NCI-H1930 (cell line): ENCODE data around the gene WSCD2.

Experiments
- DNase-seq, 2 experiments: peaks; one replicate each; lab custom pipeline; 2025; lab: John Stamatoyannopoulos, UW

Gene WSCD2

DNA sequence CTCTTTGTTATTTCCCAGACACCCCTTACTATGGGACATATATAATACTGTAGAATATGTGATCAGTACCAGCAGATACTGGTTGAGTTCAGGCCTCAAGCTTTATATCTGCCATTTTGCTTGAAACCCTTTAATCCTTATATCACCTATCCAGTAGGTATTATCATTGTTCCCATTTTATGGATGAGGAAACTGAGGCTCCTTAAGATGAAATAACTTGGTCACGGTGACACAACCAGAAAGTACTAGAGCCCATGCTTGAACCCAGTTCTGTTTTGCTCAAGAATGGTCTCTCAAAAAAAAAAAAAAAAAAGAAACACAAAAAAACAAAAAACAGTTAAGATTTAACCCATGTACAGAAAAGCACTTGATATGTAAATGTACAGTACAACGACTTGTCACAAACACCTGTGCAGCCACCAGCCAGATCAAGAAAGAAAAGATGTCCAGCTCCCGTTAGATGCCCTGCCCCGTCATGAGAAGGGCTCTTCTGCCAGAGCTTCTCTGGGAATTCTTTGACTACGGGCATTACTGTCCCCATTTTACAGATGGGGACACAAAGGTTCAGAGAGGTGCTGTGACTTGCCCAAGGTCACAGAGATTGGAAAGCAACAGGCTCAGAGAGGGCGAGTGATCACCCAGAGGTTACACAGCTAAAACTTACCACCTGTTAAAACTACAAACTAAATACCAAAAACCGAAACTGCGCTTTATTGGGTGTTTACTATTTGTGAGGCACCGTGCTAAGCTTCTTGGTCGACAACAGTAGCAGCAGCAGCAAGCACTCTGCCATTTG is 669 bp upstream of the WSCD2 start:
- no peak for DNase-seq

DNA sequence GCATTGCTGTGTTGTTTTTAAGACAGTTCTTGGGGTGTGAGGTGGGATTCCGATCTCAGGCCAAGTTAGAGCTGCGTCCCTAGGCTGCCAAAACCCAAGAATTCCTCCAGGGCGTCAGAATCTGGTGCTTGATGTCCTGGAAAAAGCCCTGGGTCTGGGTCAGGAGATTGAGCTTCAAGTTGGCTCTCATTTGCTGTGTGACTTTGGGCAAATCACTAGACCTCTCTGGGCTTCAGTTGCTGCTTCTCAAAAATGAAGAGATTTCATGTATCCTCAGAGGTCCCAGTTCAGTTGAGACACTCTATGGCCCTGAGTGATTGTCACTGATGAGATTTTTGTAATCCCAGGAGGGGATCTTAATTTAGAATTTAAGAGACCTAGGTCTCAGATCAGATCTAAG is 1.9 kb downstream of the WSCD2 start:
- no peak for DNase-seq

DNA sequence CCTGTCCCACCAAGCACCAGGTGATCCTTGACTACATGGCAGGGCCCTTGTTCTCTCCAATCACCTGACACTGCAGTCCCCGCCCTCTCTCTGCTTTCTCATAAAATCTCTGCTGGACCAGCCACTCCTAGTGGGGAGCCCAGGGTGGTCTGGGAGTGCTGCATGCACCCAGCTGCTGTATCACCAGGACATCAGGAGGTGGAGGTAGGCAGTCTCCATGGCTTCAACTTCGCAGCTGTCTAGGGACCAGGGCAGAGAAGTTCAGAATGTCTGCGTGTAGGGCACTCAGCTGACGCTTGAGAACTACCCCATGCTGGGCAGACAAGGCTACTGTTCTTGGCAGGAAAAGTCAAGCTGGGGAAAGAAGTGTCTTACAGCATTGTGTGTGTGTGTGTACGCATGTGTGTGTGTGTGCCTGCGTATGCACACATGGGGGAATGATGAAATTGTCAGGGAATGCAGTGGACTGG is 2.6 kb downstream of the WSCD2 start:
- DNase-seq, result no peak

DNA sequence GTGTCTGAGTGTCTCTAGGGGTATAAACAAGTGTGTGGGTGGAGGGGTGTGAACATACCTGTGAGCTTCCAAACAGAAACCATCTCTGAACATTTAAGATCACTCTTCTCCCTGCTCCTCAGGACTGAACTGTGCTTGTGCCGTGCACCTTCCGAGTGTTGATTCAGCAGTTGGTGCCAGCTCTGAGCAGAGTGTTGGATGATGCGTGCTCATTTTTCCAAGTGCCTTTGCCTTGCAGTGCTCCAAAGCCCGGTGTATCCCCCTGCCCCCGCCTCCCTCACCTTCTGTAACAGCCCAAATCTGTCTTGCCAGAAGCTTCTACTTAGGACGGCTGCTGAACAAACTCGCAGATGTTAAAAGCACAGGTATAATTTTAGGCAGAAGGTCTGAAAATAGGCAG is 4.4 kb downstream of the WSCD2 start:
- no peak for DNase-seq

DNA sequence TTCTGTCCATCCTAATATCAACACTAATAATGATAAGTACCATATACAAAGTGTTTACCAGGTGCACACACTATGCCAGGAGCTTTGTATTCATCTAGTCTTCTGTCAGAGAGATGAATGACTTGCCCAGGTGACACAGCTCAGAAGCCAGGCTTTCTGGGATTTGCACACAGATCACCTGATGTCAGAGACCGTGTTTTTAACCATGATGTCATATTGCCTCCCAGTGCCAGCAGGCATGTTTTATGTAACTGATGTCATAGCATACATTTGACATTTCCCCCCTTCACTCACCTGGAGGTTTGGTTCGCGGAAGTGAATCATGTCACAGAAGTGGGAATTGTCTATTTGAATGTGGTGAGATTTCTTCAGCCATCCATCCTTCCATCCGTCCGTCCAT is 5.7 kb downstream of the WSCD2 start:
- DNase-seq, result no peak

DNA sequence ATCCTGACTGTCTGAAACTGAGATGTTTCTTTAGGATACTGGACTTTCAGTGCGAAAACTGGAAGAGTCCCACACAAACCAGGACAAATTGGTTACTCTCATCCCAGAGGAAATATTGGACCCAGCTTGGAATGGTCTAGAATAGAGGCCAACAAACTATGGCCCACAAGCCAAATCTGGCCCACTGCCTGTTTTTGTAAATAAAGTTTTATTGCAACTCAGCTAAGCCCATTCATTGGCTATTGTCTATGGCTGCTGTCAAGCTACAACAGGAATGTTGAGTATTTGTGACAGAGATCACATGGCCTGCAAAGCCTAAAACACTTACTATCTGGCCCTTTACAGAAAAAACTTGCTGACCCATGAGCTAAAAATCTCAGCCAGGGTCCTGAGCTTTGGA is 6.5 kb downstream of the WSCD2 start:
- no peak for DNase-seq

DNA sequence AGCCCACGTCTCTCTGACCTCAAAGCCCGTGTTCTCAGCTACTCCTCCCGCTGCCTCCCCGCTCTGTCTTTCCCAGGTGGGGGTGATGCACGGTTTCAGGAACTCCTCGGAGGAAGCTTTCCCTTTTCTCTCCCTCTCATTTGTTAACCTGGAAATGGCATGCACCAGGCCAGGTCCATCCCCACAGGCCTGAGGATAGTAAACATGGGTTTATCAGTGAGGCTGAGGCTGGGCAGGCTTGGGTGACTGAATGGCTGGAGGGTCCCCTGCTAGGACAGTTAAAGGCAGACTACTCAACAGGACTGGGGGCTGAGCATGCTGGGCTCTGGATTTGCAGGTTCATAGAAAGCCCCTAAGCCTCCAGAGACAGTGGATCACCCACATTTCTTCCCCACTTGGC is 7.6 kb downstream of the WSCD2 start:
- no peak for DNase-seq

DNA sequence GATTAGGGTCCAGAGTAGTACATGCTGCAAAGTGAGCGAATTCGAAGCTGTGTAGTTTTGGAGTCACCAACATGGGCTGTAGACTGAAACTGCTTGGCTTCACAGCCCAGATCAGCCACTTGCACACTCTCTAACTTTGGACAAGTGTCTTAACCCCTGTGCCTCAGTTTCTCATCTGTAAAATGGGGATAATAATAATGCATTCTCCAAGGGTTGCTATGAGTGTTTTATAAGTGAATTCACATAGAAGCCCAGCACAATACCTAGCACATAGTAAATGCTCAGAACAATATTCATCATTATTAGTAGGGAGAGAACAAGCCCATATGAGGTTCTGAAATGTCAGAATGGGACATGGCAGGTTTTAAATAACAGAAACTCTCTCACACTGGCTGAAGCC is 10.4 kb downstream of the WSCD2 start:
- no peak for DNase-seq

DNA sequence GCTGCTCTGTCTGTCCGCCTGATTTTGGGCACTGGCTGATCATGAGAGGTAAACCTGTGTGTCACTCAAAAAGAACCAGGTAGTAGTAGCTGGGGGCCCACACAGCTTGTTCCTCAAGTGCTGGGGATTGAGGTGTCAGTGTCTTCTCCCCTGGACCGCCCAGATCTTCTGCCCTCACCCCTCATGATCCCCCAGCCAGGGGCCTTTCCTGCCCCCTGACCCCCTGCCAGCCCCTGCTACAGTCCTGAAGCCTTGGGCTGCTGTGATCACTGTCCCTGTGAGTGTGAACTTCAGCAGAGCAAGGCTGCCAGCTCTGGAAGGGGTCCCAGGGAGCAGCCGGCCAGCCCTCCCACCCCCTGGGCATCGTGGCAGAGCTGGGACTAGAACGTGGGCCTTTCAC is 11.4 kb downstream of the WSCD2 start:
- no peak for DNase-seq

DNA sequence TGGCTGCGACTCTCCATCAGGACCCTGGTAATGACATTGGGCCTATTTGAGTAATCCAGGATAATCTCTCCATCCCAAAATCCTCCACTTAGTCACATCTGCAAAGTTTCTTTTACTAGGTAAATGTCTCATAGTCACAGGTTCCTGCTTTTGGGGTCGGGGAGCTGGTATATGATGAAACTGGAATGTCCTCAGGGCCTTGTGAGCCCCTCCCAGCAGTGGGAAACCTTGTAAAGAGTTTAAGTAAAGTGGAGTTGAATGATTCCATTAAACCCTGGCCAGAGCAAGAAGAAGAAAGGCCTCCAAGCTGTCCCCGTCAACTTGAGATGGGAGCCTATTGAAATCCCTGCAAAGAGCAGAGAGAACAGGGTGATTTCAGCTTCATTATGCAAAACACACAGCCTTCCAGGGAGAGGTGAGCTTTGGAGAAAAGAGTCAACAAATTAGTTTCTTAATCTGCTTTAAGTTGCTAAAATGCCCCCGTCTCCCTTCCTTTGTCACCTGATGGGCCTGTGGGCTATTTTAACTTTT is 12.6 kb downstream of the WSCD2 start:
- DNase-seq, result no peak

DNA sequence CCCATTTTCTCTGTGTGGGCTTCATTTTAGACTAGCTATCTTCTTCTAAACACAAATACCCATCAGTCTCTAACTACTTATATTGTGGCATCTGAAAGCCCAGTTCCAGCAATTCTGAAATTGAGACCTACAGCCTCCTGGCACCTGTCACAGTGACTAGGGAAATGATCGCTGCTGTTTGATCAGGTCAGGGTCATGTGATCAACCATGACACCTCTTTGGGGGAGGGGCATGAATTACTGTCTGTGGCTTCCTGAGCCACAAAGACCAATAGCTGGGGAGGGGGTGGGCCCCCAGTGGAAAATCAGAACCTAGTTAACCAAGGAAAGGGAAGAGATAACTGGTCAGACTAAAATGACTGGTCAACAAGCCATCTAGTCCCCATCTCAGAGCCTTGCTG is 14.1 kb downstream of the WSCD2 start:
- no peak for DNase-seq

DNA sequence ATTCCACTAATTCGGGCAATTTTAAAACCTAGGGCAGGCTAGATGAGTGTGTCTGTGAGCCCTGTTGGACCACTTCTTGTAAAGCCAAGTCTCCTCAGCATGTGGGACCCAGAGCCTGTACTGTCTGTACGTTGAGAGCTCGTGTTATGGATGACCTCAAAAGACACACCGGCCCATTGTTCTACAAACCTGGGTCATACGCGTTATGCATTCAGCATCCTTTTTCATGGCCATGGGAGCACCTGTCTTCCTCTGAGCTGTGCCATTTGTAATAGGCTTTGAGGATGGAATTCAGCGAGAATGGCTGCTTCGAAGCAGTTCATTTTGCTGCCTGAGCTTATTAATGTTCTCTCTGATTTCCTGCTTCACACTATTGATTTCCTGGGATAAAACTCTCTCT is 15.0 kb downstream of the WSCD2 start:
- DNase-seq, result no peak

DNA sequence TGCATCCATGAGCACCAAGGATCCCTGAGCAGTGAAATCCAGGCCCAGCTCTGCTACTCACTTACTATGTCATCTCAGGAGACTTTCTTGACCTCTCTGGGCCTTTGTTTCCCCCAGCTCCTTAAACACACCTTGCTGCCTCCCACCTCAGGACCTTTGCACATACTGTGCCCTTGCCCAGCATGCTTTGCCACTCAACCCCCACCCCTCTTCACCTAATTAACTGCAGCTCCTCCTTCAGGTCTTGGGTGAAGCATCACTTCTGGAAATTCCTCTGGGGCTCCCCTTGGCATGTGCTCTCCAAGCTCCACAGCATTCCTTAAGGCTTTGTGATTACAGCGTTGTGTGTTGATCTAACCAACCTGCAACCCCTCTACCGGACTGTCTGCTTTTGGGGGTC is 15.9 kb downstream of the WSCD2 start:
- DNase-seq, result no peak

DNA sequence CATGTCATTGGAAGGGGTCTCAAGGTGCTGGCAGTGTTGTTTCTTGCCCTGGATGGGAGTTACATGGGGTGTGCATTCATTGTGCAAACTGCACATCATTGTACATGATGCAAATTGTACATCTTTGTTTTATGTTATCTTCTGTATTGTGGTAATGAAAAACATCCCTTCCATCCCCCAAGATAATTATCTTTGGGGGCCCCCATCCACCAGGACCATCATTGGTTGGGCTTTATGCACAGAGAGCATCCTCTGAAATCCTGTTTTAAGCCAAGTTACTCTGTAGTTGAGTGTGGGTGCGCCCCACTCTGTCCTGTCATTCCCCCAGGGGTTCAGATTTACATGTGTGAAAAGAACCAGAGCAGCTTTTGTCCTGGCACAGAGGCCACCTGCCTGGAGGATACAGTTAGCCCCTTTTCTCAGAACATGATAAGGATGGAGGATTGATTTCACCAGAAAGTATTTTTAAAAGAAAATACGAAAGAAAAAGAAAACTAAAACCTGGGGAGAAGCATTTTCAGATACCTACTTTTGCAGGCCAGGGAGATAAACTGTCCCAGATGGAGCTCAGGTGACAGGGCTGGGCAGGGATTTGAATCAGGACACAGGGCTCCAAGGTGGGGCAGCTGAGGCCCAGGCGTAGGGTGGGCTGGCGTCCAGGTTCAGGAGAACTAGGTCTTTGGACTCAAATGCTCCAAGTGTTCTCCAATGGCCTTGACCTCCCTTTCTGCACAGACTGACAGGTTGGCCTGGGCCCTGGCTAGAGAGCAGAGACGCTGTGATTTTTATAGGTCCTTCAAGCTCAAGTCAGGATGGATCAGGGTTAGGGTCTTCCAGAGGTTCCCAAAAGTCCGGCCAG is 17.2 kb downstream of the WSCD2 start:
- DNase-seq, result no peak

DNA sequence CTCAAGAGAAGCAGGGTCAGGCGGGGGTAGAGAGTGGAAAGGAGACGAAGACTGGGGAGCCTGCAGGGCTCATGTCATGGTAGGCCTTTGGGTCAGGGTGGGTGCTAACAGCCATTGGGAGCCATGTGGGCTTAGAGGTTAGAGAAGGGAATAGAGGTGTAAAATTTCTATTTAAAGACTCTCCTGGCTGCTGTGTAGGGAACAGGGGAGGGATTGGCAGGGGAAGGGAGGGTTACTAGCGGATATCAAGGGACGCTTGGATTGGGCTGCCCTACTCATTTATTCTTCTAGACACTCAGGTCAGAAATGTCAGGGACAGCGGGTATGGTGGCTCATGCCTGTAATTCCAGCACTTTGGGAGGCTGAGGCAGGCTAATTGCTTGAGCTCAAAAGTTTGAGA is 18.2 kb downstream of the WSCD2 start:
- no peak for DNase-seq

DNA sequence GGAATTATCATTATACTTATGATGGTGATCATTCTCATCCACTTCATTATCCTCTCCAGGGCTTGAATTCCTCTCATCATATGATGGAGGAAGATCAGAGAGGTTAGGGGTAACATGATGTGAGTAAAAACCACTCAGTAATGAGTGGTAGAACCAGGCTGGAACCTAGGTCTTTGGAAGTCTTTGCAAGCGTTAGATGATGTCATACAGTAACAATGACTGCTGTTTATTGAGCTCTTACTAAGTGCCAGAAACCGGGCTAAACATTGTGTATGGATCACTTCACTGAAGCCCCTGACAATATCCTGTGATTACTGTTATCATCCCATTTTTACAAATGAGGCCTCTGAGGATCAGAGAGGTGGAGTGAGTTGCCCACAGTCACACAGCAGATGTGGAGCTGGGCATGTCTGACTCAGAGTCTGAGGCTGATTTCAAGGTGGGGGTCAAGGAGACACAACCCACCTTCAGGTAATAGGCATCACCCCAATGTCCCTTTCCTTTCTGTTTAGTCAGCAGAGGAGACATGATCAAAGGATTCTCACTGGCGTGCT is 19.5 kb downstream of the WSCD2 start:
- DNase-seq, result no peak

DNA sequence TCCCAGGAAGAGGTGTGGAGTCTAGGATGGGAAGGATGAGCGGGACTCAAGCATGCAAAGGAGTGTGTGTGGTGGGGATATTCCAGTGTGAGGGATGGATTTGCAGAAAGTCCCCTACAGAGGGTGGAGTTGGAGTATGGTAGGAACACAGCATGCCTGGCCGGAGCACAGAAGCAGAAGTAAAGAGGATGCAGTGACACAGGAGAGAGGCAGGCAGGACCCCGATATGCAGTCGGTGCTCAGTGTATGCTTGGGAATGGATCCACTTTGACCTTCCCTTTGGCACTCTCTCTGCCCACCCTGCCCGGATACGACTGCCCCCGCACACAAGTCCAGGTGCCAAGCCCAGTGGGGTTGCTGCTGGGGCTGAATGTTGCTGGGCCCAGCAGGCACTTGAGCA is 21.3 kb downstream of the WSCD2 start:
- DNase-seq, result no peak

DNA sequence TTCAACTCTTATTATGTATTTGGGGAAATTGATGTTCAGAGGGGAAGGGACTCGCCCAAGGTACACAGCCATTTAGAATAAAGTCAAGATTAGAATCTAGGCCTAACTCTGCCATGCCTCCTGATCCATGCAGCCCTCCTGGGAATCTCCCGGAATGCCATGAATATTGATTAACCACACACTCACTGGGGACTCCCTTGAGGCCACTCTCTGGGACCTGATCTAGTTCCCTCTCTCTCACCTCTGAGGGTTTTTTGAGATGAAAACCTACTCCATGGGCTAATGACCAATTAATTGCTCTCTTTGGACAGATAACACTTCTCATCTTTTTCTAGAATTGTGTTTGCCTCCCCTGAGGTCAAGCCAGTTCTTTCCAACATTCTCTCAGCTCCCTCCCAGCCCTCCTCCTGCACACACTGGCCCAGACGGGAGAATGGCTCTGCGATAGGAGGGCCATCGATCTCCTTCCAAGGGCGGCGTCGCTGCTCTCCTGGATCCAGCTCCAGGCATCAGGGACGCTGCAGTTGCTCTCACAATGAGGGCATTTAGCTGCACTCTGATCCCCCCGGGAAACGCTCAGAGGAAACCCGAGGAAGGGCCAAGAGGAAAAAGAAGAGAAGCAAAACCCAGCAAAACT is 22.6 kb downstream of the WSCD2 start:
- no peak for DNase-seq

DNA sequence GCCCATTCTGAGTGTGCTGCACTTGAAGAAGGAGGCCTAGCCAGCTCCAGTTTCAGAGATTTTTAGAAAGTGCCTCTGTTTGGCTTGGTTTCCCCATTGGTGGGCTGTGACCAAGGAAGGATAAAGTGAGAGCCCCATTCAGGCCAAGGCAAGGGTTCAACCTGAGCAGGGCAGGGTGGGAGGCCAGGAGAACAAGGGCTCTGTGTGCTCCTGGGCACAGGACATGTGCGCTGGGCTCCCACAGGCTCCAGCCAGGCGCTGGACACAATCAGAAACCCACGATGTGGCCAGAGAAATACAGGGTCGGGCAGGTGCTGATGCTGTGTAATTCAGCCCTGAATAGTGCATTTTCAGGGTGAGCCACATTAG is 23.1 kb downstream of the WSCD2 start:
- no peak for DNase-seq

DNA sequence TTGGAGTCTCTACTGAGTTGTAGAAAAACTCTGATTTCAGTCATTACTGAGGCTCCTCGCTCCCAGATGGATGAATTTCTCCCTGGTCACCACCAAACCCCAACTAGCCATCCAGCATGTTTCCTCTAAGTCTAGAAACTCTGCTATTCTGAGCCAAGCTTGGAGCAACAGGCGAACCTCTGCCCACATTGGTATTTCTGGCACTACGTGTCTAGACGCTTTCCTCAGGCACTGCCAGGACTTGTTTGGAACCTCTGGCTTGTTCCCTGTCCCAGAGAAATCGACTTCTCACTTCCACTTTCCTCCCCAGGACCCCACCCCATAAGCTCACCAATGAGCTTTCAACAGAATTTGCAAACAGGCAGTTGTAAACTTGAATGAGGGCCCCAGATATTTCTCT is 27.6 kb downstream of the WSCD2 start:
- no peak for DNase-seq

DNA sequence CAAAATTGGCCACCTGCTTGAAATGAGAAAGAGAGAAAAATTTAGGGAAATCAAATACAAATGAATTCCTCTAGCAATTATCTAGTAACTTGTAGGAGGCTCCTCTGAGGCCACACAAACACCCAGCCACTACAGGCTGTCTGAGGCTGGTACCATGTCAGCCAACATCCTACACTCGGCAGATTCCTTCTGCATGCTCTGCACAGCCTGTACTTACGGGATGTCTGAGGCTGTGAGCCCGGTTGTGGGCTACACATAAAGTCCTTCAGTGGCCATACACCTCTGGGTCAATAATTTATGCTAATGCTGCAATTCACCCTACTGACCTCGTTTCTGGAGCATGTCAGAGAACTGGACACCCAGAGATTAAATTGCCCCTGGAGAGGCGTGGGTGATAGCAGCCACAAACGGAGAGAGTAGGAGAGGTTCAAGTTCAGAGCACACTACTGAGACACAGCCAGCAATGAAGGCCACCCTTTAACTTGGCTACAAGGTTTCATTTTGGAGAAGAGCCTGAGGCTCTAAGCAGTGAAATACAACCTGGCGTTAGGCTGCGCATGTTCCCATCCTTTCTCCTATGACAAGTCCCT is 28.9 kb downstream of the WSCD2 start:
- DNase-seq, result no peak

DNA sequence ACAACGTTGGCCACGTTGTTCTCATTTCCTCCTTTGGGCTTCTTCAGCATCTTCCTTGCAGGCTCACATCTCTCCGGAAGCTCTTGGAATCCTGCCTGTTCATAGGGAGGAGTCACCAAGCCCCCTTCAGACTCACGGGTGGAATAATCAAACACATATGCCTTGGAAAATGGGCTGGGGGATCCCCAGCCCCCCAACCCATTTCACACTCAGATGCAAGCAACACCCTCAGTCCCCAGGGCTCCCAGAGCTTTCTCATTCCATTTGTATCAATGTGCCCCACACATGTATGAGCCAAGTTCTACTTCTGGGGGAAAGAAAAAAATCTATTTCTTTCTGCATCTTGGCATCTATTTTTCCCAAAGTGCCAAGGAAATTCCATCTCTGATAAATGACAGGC is 33.1 kb downstream of the WSCD2 start:
- no peak for DNase-seq
